Adipocyte (in vitro differentiated cells): Measurements from ENCODE around the gene TLK1.

Experiments used
- DNase-seq: peaks from one replicate; pipeline ENCODE4 v3.0.0-alpha.2; 2015; ENCODE audit warnings: low read depth
- H3K27me3 ChIP-seq: replicated peaks from 2 replicates; pipeline ENCODE4 v1.7.0; 2013; ENCODE audit warnings: mild to moderate bottlenecking, low read length, moderate library complexity; ENCODE audit not compliant: control insufficient read depth, insufficient read depth
- H3K36me3 ChIP-seq: 2 replicates; pipeline ENCODE4 v1.7.0; 2013; ENCODE audit warnings: low read length, mild to moderate bottlenecking, moderate library complexity; ENCODE audit not compliant: control insufficient read depth, insufficient read depth, severe bottlenecking
- H3K4me1 ChIP-seq: 2 replicates; pipeline ENCODE4 v1.7.0; 2013; ENCODE audit warnings: mild to moderate bottlenecking, low read length, moderate library complexity; ENCODE audit not compliant: control insufficient read depth, insufficient read depth
- H3K4me3 ChIP-seq: 2 replicates; pipeline ENCODE4 v1.7.0; 2013; ENCODE audit warnings: mild to moderate bottlenecking, low read length, moderate library complexity
- H3K9ac ChIP-seq: 2 replicates; pipeline ENCODE4 v1.7.0; 2013; ENCODE audit warnings: mild to moderate bottlenecking, low read length, moderate library complexity
- H3K9me3 ChIP-seq: 2 replicates; pipeline ENCODE4 v1.7.0; 2013; ENCODE audit warnings: mild to moderate bottlenecking, low read length, moderate library complexity; ENCODE audit not compliant: control insufficient read depth

TLK1 gene

GRCh38 chr2:171072164-171072563, 88.5 kb downstream of the TLK1 start:
- H3K9me3 ChIP-seq = no peaks in the 10 kb centered on the region
- no peak overlapping the region for H3K9ac ChIP-seq
- no peak overlapping the region for H3K4me3 ChIP-seq
- H3K27me3 ChIP-seq = no peaks in the 10 kb centered on the region
- H3K36me3 ChIP-seq = peaks cover 10% of the 10 kb centered on the region
- no peaks in the 10 kb centered on the region for H3K4me1 ChIP-seq
- no peak for DNase-seq

GRCh38 chr2:171069286-171069956, 91.3 kb downstream of the TLK1 start:
- H3K27me3 ChIP-seq = no peaks in the 10 kb centered on the region
- H3K4me3 ChIP-seq = no peak overlapping the region
- H3K9me3 ChIP-seq = no peaks in the 10 kb centered on the region
- no peaks in the 10 kb centered on the region for H3K4me1 ChIP-seq
- no peak overlapping the region for H3K9ac ChIP-seq
- H3K36me3 ChIP-seq = peaks cover 10% of the 10 kb centered on the region
- no peak for DNase-seq

- no peak for DNase-seq
- Histone ChIP-seq H3K27me3 (no peaks in the 10 kb centered on the region), H3K9ac (no peak overlapping the region), H3K4me3 (no peak overlapping the region), H3K9me3 (no peaks in the 10 kb centered on the region), H3K4me1 (no peaks in the 10 kb centered on the region), H3K36me3 (peaks cover 2% of the 10 kb centered on the region)
Observed at GRCh38 chr2:171066110-171066509, 94.6 kb downstream of the TLK1 start.

GRCh38 chr2:171057575-171057974, 103.1 kb downstream of the TLK1 start:
- H3K36me3 ChIP-seq = peaks cover 52% of the 10 kb centered on the region
- no peak overlapping the region for H3K4me3 ChIP-seq
- no peak for DNase-seq
- no peaks in the 10 kb centered on the region for H3K27me3 ChIP-seq
- no peak overlapping the region for H3K9ac ChIP-seq
- H3K4me1 ChIP-seq = no peaks in the 10 kb centered on the region
- H3K9me3 ChIP-seq = no peaks in the 10 kb centered on the region

GRCh38 chr2:171056307-171056706, 104.4 kb downstream of the TLK1 start:
- DNase-seq = peak; percentile 71
- Histone ChIP-seq H3K27me3 (no peaks in the 10 kb centered on the region), H3K36me3 (peaks cover 58% of the 10 kb centered on the region), H3K4me1 (no peaks in the 10 kb centered on the region), H3K9me3 (no peaks in the 10 kb centered on the region), H3K9ac (no peak overlapping the region), H3K4me3 (no peak overlapping the region)

GRCh38 chr2:171049691-171050090, 111.0 kb downstream of the TLK1 start:
- DNase-seq = no peak
- H3K4me1 ChIP-seq = no peaks in the 10 kb centered on the region
- no peak overlapping the region for H3K4me3 ChIP-seq
- H3K9me3 ChIP-seq = no peaks in the 10 kb centered on the region
- peaks cover 85% of the 10 kb centered on the region for H3K36me3 ChIP-seq
- no peaks in the 10 kb centered on the region for H3K27me3 ChIP-seq
- no peak overlapping the region for H3K9ac ChIP-seq

- DNase-seq = no peak
- no peaks in the 10 kb centered on the region for H3K27me3 ChIP-seq
- peaks cover 93% of the 10 kb centered on the region for H3K36me3 ChIP-seq
- H3K4me3 ChIP-seq = no peak overlapping the region
- no peaks in the 10 kb centered on the region for H3K9me3 ChIP-seq
- no peak overlapping the region for H3K9ac ChIP-seq
- no peaks in the 10 kb centered on the region for H3K4me1 ChIP-seq
Observed at GRCh38 chr2:171046048-171046560, 114.6 kb downstream of the TLK1 start.

GRCh38 chr2:171044416-171044815, 116.3 kb downstream of the TLK1 start:
- no peaks in the 10 kb centered on the region for H3K9me3 ChIP-seq
- peaks cover 87% of the 10 kb centered on the region for H3K36me3 ChIP-seq
- H3K4me3 ChIP-seq = no peak overlapping the region
- H3K27me3 ChIP-seq = no peaks in the 10 kb centered on the region
- no peak overlapping the region for H3K9ac ChIP-seq
- DNase-seq = no peak
- H3K4me1 ChIP-seq = no peaks in the 10 kb centered on the region

GRCh38 chr2:171042253-171042969, 118.3 kb downstream of the TLK1 start:
- H3K27me3 ChIP-seq = no peaks in the 10 kb centered on the region
- H3K4me1 ChIP-seq = no peaks in the 10 kb centered on the region
- DNase-seq = no peak
- no peaks in the 10 kb centered on the region for H3K9me3 ChIP-seq
- no peak overlapping the region for H3K9ac ChIP-seq
- no peak overlapping the region for H3K4me3 ChIP-seq
- H3K36me3 ChIP-seq = peaks cover 77% of the 10 kb centered on the region

GRCh38 chr2:171036532-171036931, 124.2 kb downstream of the TLK1 start:
- no peaks in the 10 kb centered on the region for H3K9me3 ChIP-seq
- peaks cover 70% of the 10 kb centered on the region for H3K36me3 ChIP-seq

GRCh38 chr2:171034315-171034714, 126.4 kb downstream of the TLK1 start:
- H3K9me3 ChIP-seq = no peaks in the 10 kb centered on the region
- H3K9ac ChIP-seq = no peak overlapping the region
- H3K4me1 ChIP-seq = no peaks in the 10 kb centered on the region
- H3K27me3 ChIP-seq = no peaks in the 10 kb centered on the region
- no peak overlapping the region for H3K4me3 ChIP-seq
- DNase-seq = no peak
- H3K36me3 ChIP-seq = peaks cover 60% of the 10 kb centered on the region

More at GRCh38 chr2:171036532-171036931, 124.2 kb downstream of the TLK1 start:
- H3K4me3 ChIP-seq = no peak overlapping the region
- DNase-seq = no peak
- H3K9ac ChIP-seq = no peak overlapping the region
- H3K27me3 ChIP-seq = no peaks in the 10 kb centered on the region
- H3K4me1 ChIP-seq = no peaks in the 10 kb centered on the region
